22Rv1 (cell line): ENCODE results near the gene EIF5B.
"Not testable (repeated sequence)": the region's sequence is repeated elsewhere in the genome, so short reads cannot be mapped to it uniquely, and the experiment has no call there.

ENCODE experiments used
- H3K27ac ChIP-seq: fragments of 450-650 bp; 2 replicates; pipeline ENCODE4 v1.5.1; 2017
- CTCF ChIP-seq: fragments of 450-650 bp; IDR thresholded peaks from 2 replicates; pipeline ENCODE4 v1.5.1; 2017; ENCODE audit warnings: mild to moderate bottlenecking
- ZFX ChIP-seq: fragments of 450-650 bp; IDR thresholded peaks from 2 replicates; pipeline ENCODE4 v1.6.1; 2017; ENCODE audit warnings: antibody characterized with exemption, borderline replicate concordance

The EIF5B gene

GRCh38 chr2:99337113-99338028 is at the start of gene EIF5B:
EIF5B (plus strand) TSS chr2:99337389; CDS start chr2:99337555, 166 bp downstream.
- peak; percentile 94 for TF ChIP-seq CTCF
- TF ChIP-seq ZFX: no peak
- H3K27ac ChIP-seq: peak within 1 kb of the TSS; percentile 86

GRCh38 chr2:99297994-99298393 is 39.2 kb upstream of the EIF5B start:
- TF ChIP-seq ZFX (no peak), CTCF (no peak)
- no peak overlapping the region for H3K27ac ChIP-seq

- TF ChIP-seq CTCF (no peak), ZFX (no peak)
- no peak overlapping the region for H3K27ac ChIP-seq
Observed at GRCh38 chr2:99299580-99299979, 37.6 kb upstream of the EIF5B start.

- H3K27ac ChIP-seq: not testable (repeated sequence)
Observed at GRCh38 chr2:99301097-99301496, 36.1 kb upstream of the EIF5B start, which contains the start of gene LYG1. LYG1 (minus strand) TSS chr2:99301197; CDS start chr2:99295670, 5,527 bp downstream.

GRCh38 chr2:99317161-99317872 is 19.9 kb upstream of the EIF5B start:
- H3K27ac ChIP-seq: no peak overlapping the region
- no peak for TF ChIP-seq ZFX

- H3K27ac ChIP-seq: not testable (repeated sequence)
Observed at GRCh38 chr2:99317873-99318200, 19.4 kb upstream of the EIF5B start.

GRCh38 chr2:99325384-99325783 is 11.8 kb upstream of the EIF5B start:
- no peak for TF ChIP-seq ZFX
- no peak for TF ChIP-seq CTCF
- no peak overlapping the region for H3K27ac ChIP-seq

- H3K27ac ChIP-seq: peak within 1 kb of the TSS; percentile 86
- no peak for TF ChIP-seq ZFX
- TF ChIP-seq CTCF: no peak
Observed at GRCh38 chr2:99335911-99336803, 1.0 kb upstream of the EIF5B start, which contains the start of gene TXNDC9. TXNDC9 (minus strand) TSS chr2:99336333; CDS start chr2:99333210, 3,123 bp downstream.
